OCI-LY7 (cell line): ENCODE measurements around the gene TANGO2. TPM values are rescaled to one million over a fixed set of nuclear protein-coding genes. Genes with fewer than 3 reads are reported as not detected.

ENCODE experiments used
- BruUV-seq: library from RNA; stranded (reverse); fragments of 400-500 nt; replicated peaks from 2 replicates; lab custom pipeline; 2021; lab: Mats Ljungman, UMichigan
- CTCF ChIA-PET: fragments of 300-600 bp; sonication (Branson Sonifier 250); formaldehyde crosslinking; loops from one replicate; lab custom pipeline; 2022; ENCODE audit warnings: antibody characterized with exemption; ENCODE audit not compliant: unreplicated experiment; lab: Charles Lee
- POLR2A ChIA-PET: fragments of 300-600 bp; sonication (Branson Sonifier 250); formaldehyde crosslinking; loops from one replicate; lab custom pipeline; 2022; ENCODE audit warnings: antibody characterized with exemption; lab: Charles Lee
- DNase-seq: peaks from one replicate; pipeline ENCODE4 v3.0.0-alpha.2; 2015; ENCODE audit warnings: low spot score
- H2AFZ ChIP-seq: fragments of 200-600 bp; sonication (generic), shearing (Covaris generic); 2 replicates; pipeline ENCODE4 v1.6.1; 2014; ENCODE audit warnings: mild to moderate bottlenecking, antibody characterized with exemption, low read length, moderate library complexity
- H3K27ac ChIP-seq: fragments of 200-600 bp; sonication (generic); 2 replicates; pipeline ENCODE4 v1.5.1; 2014; ENCODE audit warnings: mixed run types, low read depth, mild to moderate bottlenecking, moderate library complexity, low read length, inconsistent platforms; ENCODE audit not compliant: poor library complexity, severe bottlenecking
- H3K36me3 ChIP-seq: fragments of 200-600 bp; sonication (generic); 2 replicates; pipeline ENCODE4 v1.6.1; 2014; ENCODE audit warnings: mild to moderate bottlenecking, antibody characterized with exemption, low read length, moderate library complexity, mixed read lengths; ENCODE audit not compliant: insufficient read depth
- H3K4me1 ChIP-seq: fragments of 200-600 bp; sonication (generic); 2 replicates; pipeline ENCODE4 v1.5.1; 2014; ENCODE audit warnings: mild to moderate bottlenecking, low read length; ENCODE audit not compliant: insufficient read depth, poor library complexity, severe bottlenecking
- H3K4me2 ChIP-seq: fragments of 200-600 bp; sonication (generic); 2 replicates; pipeline ENCODE4 v1.6.1; 2014; ENCODE audit warnings: mild to moderate bottlenecking, low read length
- H3K4me3 ChIP-seq: fragments of 200-600 bp; sonication (generic); 2 replicates; pipeline ENCODE4 v1.5.1; 2014; ENCODE audit warnings: mild to moderate bottlenecking, low read depth, low read length; ENCODE audit not compliant: poor library complexity, severe bottlenecking
- H3K79me2 ChIP-seq: fragments of 200-600 bp; sonication (generic); 2 replicates; pipeline ENCODE4 v1.6.1; 2016; ENCODE audit warnings: low read depth, mild to moderate bottlenecking, low read length, moderate library complexity, mixed read lengths; ENCODE audit not compliant: insufficient read depth
- H3K9me2 ChIP-seq: fragments of 200-600 bp; sonication (generic); 2 replicates; pipeline ENCODE4 v1.6.1; 2016; ENCODE audit warnings: mild to moderate bottlenecking, low read length, mixed read lengths; ENCODE audit not compliant: insufficient read depth
- H3K9me3 ChIP-seq: fragments of 200-600 bp; sonication (generic); 2 replicates; pipeline ENCODE4 v1.6.1; 2014; ENCODE audit warnings: mild to moderate bottlenecking, mixed run types, low read length, mixed read lengths
- H4K20me1 ChIP-seq: fragments of 200-600 bp; sonication (generic); 2 replicates; pipeline ENCODE4 v1.6.1; 2014; ENCODE audit warnings: mild to moderate bottlenecking, antibody characterized with exemption, low read length, moderate library complexity, mixed read lengths; ENCODE audit not compliant: insufficient read depth
- EZH2phosphoT487 ChIP-seq: fragments of 200-600 bp; sonication (generic); IDR thresholded peaks from 2 replicates; pipeline ENCODE4 v1.6.1; 2018; ENCODE audit warnings: low read depth, borderline replicate concordance, mild to moderate bottlenecking, mixed run types, antibody characterized with exemption, low read length, moderate library complexity, mixed read lengths
- intact Hi-C: fragments of 100-400 bp; cut with micrococcal nuclease; formaldehyde crosslinking; loops from one replicate; pipeline ENCODE4 v1.10.0; 2022; ENCODE audit not compliant: unreplicated experiment
- total RNA-seq, 2 experiments: library from RNA; depleted of rRNA in 1 of 2; stranded (reverse); fragments of >200 nt in 1 of 2; shearing (Covaris generic) in 1 of 2; gene quantifications; 2 replicates each; pipeline ENCODE4 v1.2.3, GENCODE V29; 2014 to 2022
- TF ChIP-seq, protein P1 (sequence below): fragments of 200-600 bp; sonication (generic); conservative IDR thresholded peaks from 2 replicates; pipeline ENCODE4 v1.5.1; 2014; ENCODE audit warnings: mild to moderate bottlenecking, antibody characterized with exemption, low read length, moderate library complexity, mixed read lengths

TANGO2 gene
- total RNA-seq, 2 experiments from 2014 or later: 18.3 to 23.3 TPM

DNA sequence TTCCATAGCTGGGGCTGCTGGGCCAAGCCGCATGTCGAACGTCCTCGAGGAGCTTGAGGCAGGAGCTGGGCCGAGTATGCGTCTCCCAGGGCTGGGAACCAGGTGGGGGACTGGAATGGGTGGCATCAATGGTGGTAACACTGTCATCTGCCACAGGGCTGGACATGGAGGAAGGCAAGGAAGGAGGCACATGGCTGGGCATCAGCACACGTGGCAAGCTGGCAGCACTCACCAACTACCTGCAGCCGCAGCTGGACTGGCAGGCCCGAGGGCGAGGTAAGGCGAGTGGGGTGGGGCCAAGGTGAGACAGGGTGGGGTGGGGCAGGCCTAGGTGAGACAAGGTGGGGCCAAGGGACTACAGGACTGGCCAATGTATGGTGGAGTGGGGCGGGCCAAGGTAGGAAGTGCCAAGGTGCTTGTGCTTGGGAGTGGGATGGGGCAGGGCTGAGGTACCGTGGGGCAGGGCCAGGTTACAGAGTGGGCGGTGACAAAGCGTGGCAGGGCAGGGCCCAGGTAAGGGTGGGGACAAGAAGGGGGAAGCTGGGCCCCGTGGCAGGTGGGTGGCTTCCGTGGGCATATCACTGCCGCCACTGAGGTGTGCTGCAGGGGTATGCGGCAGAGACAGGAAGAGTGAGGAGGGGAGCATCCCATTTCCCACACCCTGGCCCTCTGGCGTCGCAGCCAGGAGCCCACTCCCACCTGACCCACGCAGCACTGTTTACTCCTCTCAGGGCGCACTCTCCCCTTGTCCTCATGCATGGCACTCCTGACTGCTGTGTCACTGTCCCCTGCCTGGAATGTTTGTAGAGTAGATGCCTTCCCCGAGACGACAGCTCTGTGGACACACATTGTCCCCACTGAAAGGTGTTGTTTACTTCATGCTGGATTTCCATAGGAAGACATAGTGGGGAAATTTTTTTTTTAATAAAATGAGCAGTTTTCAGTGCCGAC, 31.7 kb downstream of the TANGO2 start:
- no TSS peak for BruUV-seq
- intact Hi-C loops: no loop called here
- H2AFZ ChIP-seq: no peak overlapping the region
- DNase-seq: no peak
- peaks cover 27% of the 10 kb centered on the region for H3K36me3 ChIP-seq
- H3K4me1 ChIP-seq: no peaks in the 10 kb centered on the region
- no peak overlapping the region for H3K27ac ChIP-seq
- 0 out of 2 replicates have a peak, but pooled peaks cover 4% of the 10 kb centered on the region for H3K9me3 ChIP-seq
- H3K9me2 ChIP-seq: no peaks in the 10 kb centered on the region
- H3K4me2 ChIP-seq: no peak overlapping the region
- H4K20me1 ChIP-seq: no peaks in the 10 kb centered on the region
- no peak overlapping the region for H3K4me3 ChIP-seq
- ChIA-PET CTCF (no interaction called here), POLR2A (interaction anchor here (0.6 kb wide), 1 partner anchor 14 kb away, joined by 3 read pairs; no protein-coding TSS in a partner anchor)
- no peaks in the 10 kb centered on the region for H3K79me2 ChIP-seq
- no peak for TF ChIP-seq EZH2phosphoT487
- TF ChIP-seq, protein P1, sequence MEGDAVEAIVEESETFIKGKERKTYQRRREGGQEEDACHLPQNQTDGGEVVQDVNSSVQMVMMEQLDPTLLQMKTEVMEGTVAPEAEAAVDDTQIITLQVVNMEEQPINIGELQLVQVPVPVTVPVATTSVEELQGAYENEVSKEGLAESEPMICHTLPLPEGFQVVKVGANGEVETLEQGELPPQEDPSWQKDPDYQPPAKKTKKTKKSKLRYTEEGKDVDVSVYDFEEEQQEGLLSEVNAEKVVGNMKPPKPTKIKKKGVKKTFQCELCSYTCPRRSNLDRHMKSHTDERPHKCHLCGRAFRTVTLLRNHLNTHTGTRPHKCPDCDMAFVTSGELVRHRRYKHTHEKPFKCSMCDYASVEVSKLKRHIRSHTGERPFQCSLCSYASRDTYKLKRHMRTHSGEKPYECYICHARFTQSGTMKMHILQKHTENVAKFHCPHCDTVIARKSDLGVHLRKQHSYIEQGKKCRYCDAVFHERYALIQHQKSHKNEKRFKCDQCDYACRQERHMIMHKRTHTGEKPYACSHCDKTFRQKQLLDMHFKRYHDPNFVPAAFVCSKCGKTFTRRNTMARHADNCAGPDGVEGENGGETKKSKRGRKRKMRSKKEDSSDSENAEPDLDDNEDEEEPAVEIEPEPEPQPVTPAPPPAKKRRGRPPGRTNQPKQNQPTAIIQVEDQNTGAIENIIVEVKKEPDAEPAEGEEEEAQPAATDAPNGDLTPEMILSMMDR: no peak

DNA sequence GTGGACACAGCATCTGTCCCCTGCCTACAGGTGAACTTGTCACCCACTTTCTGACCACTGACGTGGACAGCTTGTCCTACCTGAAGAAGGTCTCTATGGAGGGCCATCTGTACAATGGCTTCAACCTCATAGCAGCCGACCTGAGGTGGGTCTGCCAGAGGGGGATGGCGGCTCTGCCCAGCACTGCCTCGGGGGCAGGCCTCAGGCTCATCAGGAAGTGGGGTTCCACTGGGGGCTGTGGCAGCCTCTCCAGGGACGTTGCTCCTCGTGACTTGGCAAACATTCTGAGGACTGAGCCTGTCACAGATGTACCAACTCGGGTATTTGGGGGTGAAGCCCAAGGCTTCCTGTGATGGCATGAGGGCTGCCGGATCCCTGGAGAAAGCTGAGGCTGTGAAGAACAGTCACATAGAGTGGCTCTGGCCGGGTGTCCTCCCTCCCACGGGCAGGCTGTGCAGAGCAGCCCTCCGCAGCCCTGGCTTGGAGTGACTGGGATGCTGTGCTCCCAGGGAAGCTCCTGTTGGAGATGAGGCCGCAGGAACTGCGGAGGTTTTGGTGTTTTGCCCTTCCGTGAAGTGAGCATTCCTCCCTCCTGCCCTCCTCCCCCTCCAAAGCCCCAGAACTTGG, 32.6 kb downstream of the TANGO2 start:
- CTCF ChIA-PET: no interaction called here
- intact Hi-C loops: no loop called here
- Histone ChIP-seq H3K4me3 (no peak overlapping the region), H3K27ac (no peak overlapping the region), H3K9me2 (no peaks in the 10 kb centered on the region), H3K4me2 (no peak overlapping the region), H3K4me1 (no peaks in the 10 kb centered on the region), H4K20me1 (no peaks in the 10 kb centered on the region), H3K79me2 (no peaks in the 10 kb centered on the region), H3K36me3 (peaks cover 19% of the 10 kb centered on the region), H2AFZ (no peak overlapping the region), H3K9me3 (0 out of 2 replicates have a peak, but pooled peaks cover 4% of the 10 kb centered on the region)
- POLR2A ChIA-PET: no interaction called here
- no peak for TF ChIP-seq EZH2phosphoT487
- TF ChIP-seq, protein P1: no peak
- BruUV-seq: no TSS peak
- no peak for DNase-seq
